IMR-90 (cell line): ENCODE data around the gene THADA. TPM values are rescaled to one million over a fixed set of nuclear protein-coding genes. Genes with fewer than 3 reads are reported as not detected.

Experiments used
- ATAC-seq: fragments of 200-7000 bp; cut with Tn5 transposase; 2 replicates; pipeline ENCODE4 v1.9.1; 2020; ENCODE audit warnings: low read depth, mild to moderate bottlenecking, moderate library complexity
- BruUV-seq: library from RNA; stranded (reverse); fragments of 400-500 nt; replicated peaks from 2 replicates; lab custom pipeline; 2021; lab: Mats Ljungman, UMichigan
- CTCF ChIA-PET: fragments of 300-600 bp; formaldehyde crosslinking; extraction: SDS; loops from one replicate; lab custom pipeline; 2021; ENCODE audit warnings: antibody characterized with exemption; lab: Yijun Ruan, JAX
- POLR2A ChIA-PET: fragments of 300-600 bp; sonication (Branson Sonifier 250); formaldehyde crosslinking; loops from one replicate; lab custom pipeline; 2022; ENCODE audit warnings: antibody characterized with exemption; ENCODE audit not compliant: unreplicated experiment; lab: Charles Lee
- DNase-seq: peaks from one replicate; pipeline ENCODE4 v3.0.0; 2013
- H2AFZ ChIP-seq: replicated peaks from 2 replicates; pipeline ENCODE3; 2013; ENCODE audit warnings: low read length, mild to moderate bottlenecking; ENCODE audit not compliant: poor library complexity
- H2AK5ac ChIP-seq: 2 replicates; pipeline ENCODE4 v1.6.1; 2013; ENCODE audit warnings: low read depth, low read length, inconsistent platforms
- H2AK9ac ChIP-seq: replicated peaks from 2 replicates; pipeline ENCODE3; 2013; ENCODE audit warnings: mild to moderate bottlenecking, low read depth, low read length, moderate library complexity; ENCODE audit not compliant: poor library complexity
- H2BK120ac ChIP-seq: 2 replicates; pipeline ENCODE4 v1.6.1; 2013; ENCODE audit warnings: low read depth, low read length, inconsistent platforms
- H2BK15ac ChIP-seq: 3 replicates; pipeline ENCODE4 v1.6.1; 2013; ENCODE audit warnings: low read depth, low read length, inconsistent platforms
- H2BK20ac ChIP-seq: 2 replicates; pipeline ENCODE4 v1.6.1; 2013; ENCODE audit warnings: low read depth, mild to moderate bottlenecking, inconsistent platforms, low read length, moderate library complexity
- H2BK5ac ChIP-seq: 2 replicates; pipeline ENCODE4 v1.6.1; 2013; ENCODE audit warnings: mild to moderate bottlenecking, low read depth, low read length, inconsistent platforms; ENCODE audit not compliant: poor library complexity, severe bottlenecking
- H3K14ac ChIP-seq: replicated peaks from 2 replicates; pipeline ENCODE4 v1.6.1; 2013; ENCODE audit warnings: low read depth, low read length, inconsistent platforms
- H3K18ac ChIP-seq: 2 replicates; pipeline ENCODE4 v1.6.1; 2013; ENCODE audit warnings: low read depth, low read length, control low read depth
- H3K23ac ChIP-seq: 2 replicates; pipeline ENCODE4 v1.6.1; 2013; ENCODE audit warnings: low read depth, low read length, inconsistent platforms
- H3K27ac ChIP-seq: 2 replicates; pipeline ENCODE4 v1.5.1; 2013; ENCODE audit warnings: mild to moderate bottlenecking, control low read depth, low read length; ENCODE audit not compliant: insufficient read depth
- H3K27me3 ChIP-seq: 2 replicates; pipeline ENCODE4 v1.6.1; 2013; ENCODE audit warnings: low read length; ENCODE audit not compliant: control insufficient read depth, insufficient read depth
- H3K36me3 ChIP-seq: 2 replicates; pipeline ENCODE4 v1.6.1; 2013; ENCODE audit warnings: low read length, mixed read lengths; ENCODE audit not compliant: control insufficient read depth, insufficient read depth
- H3K4ac ChIP-seq: 2 replicates; pipeline ENCODE4 v1.6.1; 2013; ENCODE audit warnings: low read depth, low read length, inconsistent platforms
- H3K4me1 ChIP-seq: 2 replicates; pipeline ENCODE4 v1.6.1; 2013; ENCODE audit warnings: low read length, mixed read lengths; ENCODE audit not compliant: control insufficient read depth, insufficient read depth
- H3K4me2 ChIP-seq: 2 replicates; pipeline ENCODE4 v1.6.1; 2013; ENCODE audit warnings: low read depth, mild to moderate bottlenecking, control low read depth, low read length, moderate library complexity
- H3K4me3 ChIP-seq: 2 replicates; pipeline ENCODE4 v1.5.1; 2013; ENCODE audit warnings: low read depth, mild to moderate bottlenecking, control low read depth, low read length, moderate library complexity; ENCODE audit not compliant: insufficient read depth
- H3K56ac ChIP-seq: 2 replicates; pipeline ENCODE4 v1.6.1; 2013; ENCODE audit warnings: low read length, inconsistent platforms; ENCODE audit not compliant: insufficient read depth; ENCODE audit errors: extremely low read depth
- H3K79me1 ChIP-seq, 2 experiments: 2 replicates each; pipeline ENCODE4 v1.6.1; 2013; ENCODE audit warnings: low read length in 2 of 2, inconsistent platforms in 1 of 2, low read depth in 1 of 2
- H3K9ac ChIP-seq: 2 replicates; pipeline ENCODE4 v1.6.1; 2013; ENCODE audit warnings: low read depth, low read length, control low read depth
- H3K9me1 ChIP-seq: 2 replicates; pipeline ENCODE4 v1.6.1; 2013; ENCODE audit warnings: low read length, inconsistent platforms; ENCODE audit not compliant: insufficient read depth
- H3K9me3 ChIP-seq: 2 replicates; pipeline ENCODE4 v1.6.1; 2013; ENCODE audit warnings: low read length; ENCODE audit not compliant: control insufficient read depth, insufficient read depth
- H4K20me1 ChIP-seq: 2 replicates; pipeline ENCODE4 v1.6.1; 2013; ENCODE audit warnings: low read length, inconsistent platforms; ENCODE audit not compliant: insufficient read depth
- H4K5ac ChIP-seq: 2 replicates; pipeline ENCODE4 v1.6.1; 2013; ENCODE audit warnings: mild to moderate bottlenecking, low read depth, low read length, control low read depth
- H4K8ac ChIP-seq, 2 experiments: 2 replicates each; pipeline ENCODE4 v1.6.1; 2013; ENCODE audit warnings: low read depth in 2 of 2, low read length in 2 of 2, control low read depth in 1 of 2, inconsistent platforms in 1 of 2
- H4K91ac ChIP-seq: 2 replicates; pipeline ENCODE4 v1.6.1; 2013; ENCODE audit warnings: low read depth, low read length, inconsistent platforms; ENCODE audit not compliant: insufficient read depth
- BHLHE40 ChIP-seq: fragments of 150-350 bp; IDR thresholded peaks from 2 replicates; pipeline ENCODE4 v1.6.1; 2016; ENCODE audit warnings: mild to moderate bottlenecking, low read depth, low read length
- CTCF ChIP-seq: conservative IDR thresholded peaks from 2 replicates; pipeline ENCODE4 v1.5.1; 2012; ENCODE audit warnings: mild to moderate bottlenecking, low read depth, low read length, improper control_type of control experiment
- ELK1 ChIP-seq: fragments of 150-350 bp; IDR thresholded peaks from 2 replicates; pipeline ENCODE4 v1.6.1; 2016; ENCODE audit warnings: low read depth, mild to moderate bottlenecking, low read length, moderate library complexity, borderline replicate concordance
- MAZ ChIP-seq: IDR thresholded peaks from 2 replicates; pipeline ENCODE4 v1.6.1; 2012; ENCODE audit warnings: low read depth, mild to moderate bottlenecking, low read length, improper control_type of control experiment, moderate library complexity, borderline replicate concordance
- NFE2L2 ChIP-seq: fragments of 150-350 bp; IDR thresholded peaks from 2 replicates; pipeline ENCODE4 v1.6.1; 2016; ENCODE audit warnings: low read depth, mild to moderate bottlenecking, low read length
- RCOR1 ChIP-seq: IDR thresholded peaks from 2 replicates; pipeline ENCODE4 v1.6.1; 2012; ENCODE audit warnings: mild to moderate bottlenecking, low read length, improper control_type of control experiment; ENCODE audit not compliant: insufficient replicate concordance
- RFX5 ChIP-seq: IDR thresholded peaks from 2 replicates; pipeline ENCODE4 v1.8.0; 2012; ENCODE audit warnings: low read depth, mild to moderate bottlenecking, low read length, moderate library complexity
- SMC3 ChIP-seq: fragments of 150-350 bp; IDR thresholded peaks from 2 replicates; pipeline ENCODE4 v1.6.1; 2016; ENCODE audit warnings: low read depth, mild to moderate bottlenecking, antibody characterized with exemption, low read length, moderate library complexity
- WGBS, 2 experiments: methylation state at CpG; one replicate each; pipeline versions ENCODE4 v1.1.5 to v1.1.7; 2013; ENCODE audit warnings: missing lambda C conversion rate in 2 of 2; ENCODE audit not compliant: insufficient read length in 1 of 2; ENCODE audit errors: extremely low coverage in 2 of 2; 5-methylcytosine and 5-hydroxymethylcytosine counted together
- dilution Hi-C: fragments of 300-500 bp; cut with HindIII; formaldehyde crosslinking; loops from one replicate; pipeline ENCODE4 v1.14.3; 2018; ENCODE audit warnings: low sequenced_read_pairs; ENCODE audit not compliant: unreplicated experiment
- in situ Hi-C: fragments of 300-500 bp; cut with MboI; formaldehyde crosslinking; loops from 3 replicates; pipeline ENCODE4 v1.14.3; 2019; ENCODE audit warnings: low sequenced_read_pairs, inconsistent platforms, mixed read lengths
- intact Hi-C: fragments of 100-400 bp; cut with micrococcal nuclease; formaldehyde crosslinking; loops from 2 replicates; pipeline ENCODE4 v1.10.0; 2022
- polyA plus RNA-seq, 3 experiments: library from polyadenylated mRNA; depleted of rRNA; stranded (reverse); fragments of >200 nt; gene quantifications; 2 replicates each; pipeline ENCODE4 v1.2.3, GENCODE V29; 2012; ENCODE audit warnings: low replicate concordance in 1 of 3
- total RNA-seq: library from RNA; depleted of rRNA; stranded (reverse); fragments of >200 nt; gene quantifications from 2 replicates; pipeline ENCODE4 v1.2.3, GENCODE V29; 2012

THADA gene
- total and polyA plus RNA-seq, 2 of the 4 experiments (the other 2 are of a cell fraction) = 10.5 to 21.3 TPM

GRCh38 chr2:43595603-43596412, at the start of gene THADA (continued):
- TF ChIP-seq CTCF (no peak), BHLHE40 (no peak), MAZ (peak; percentile 95)

GRCh38 chr2:43643680-43644079, 47.8 kb upstream of the THADA start:
- ChIA-PET POLR2A (no interaction called here), CTCF (no interaction called here)
- H4K20me1 ChIP-seq = no peaks in the 10 kb centered on the region
- H3K27me3 ChIP-seq = no peaks in the 10 kb centered on the region
- no peak overlapping the region for H2AFZ ChIP-seq
- H2AK9ac ChIP-seq = no peak overlapping the region
- H4K5ac ChIP-seq = no peak overlapping the region
- no peaks in the 10 kb centered on the region for H3K9me3 ChIP-seq
- H3K36me3 ChIP-seq = no peaks in the 10 kb centered on the region
- dilution Hi-C loops = no loop called here
- H2BK15ac ChIP-seq = no peak overlapping the region
- no peak overlapping the region for H2BK20ac ChIP-seq
- H3K9me1 ChIP-seq = no peaks in the 10 kb centered on the region
- DNase-seq (no peak), ATAC-seq (no peak)
- H4K8ac ChIP-seq = no peak overlapping the region
- no peak overlapping the region for H3K4ac ChIP-seq
- H2AK5ac ChIP-seq = no peak overlapping the region
- intact Hi-C loops = no loop called here
- no peak overlapping the region for H3K18ac ChIP-seq
- H3K23ac ChIP-seq = no peak overlapping the region; the same call in 1 of the 2 replicates
- no peak overlapping the region for H3K56ac ChIP-seq
- in situ Hi-C loops = no loop called here
- no peak overlapping the region for H3K27ac ChIP-seq
- no peak for TF ChIP-seq ELK1
- no peak for TF ChIP-seq RCOR1
- no peak for TF ChIP-seq NFE2L2
- TF ChIP-seq SMC3 = no peak
- no peak for TF ChIP-seq RFX5
- peaks cover 0 to 3% of the 10 kb centered on the region in 2 experiments; a peak in 1 of 4 replicates for H3K79me1 ChIP-seq
- H3K4me2 ChIP-seq = no peak overlapping the region
- no peak overlapping the region for H2BK120ac ChIP-seq
- no peak overlapping the region for H4K91ac ChIP-seq
- no CpG with 5 or more reads among the region's 1 CpG for WGBS, 2 experiments
- BruUV-seq = no TSS peak
- no peak overlapping the region for H3K9ac ChIP-seq
- H3K14ac ChIP-seq = no peak overlapping the region
- H3K4me1 ChIP-seq = no peaks in the 10 kb centered on the region
- no peak overlapping the region for H3K4me3 ChIP-seq
- H2BK5ac ChIP-seq = no peak overlapping the region
